Lung (tissue), 12 donors: ENCODE measurements around the gene MSANTD4. TPM values are rescaled to one million over a fixed set of nuclear protein-coding genes. Genes with fewer than 3 reads are reported as not detected.

ENCODE experiments used
- ATAC-seq: fragments of 200-7000 bp; cut with Tn5 transposase; one replicate; pipeline ENCODE4 v1.9.1; 2020; ENCODE audit warnings: moderate number of reproducible peaks; ENCODE audit not compliant: insufficient read depth, low FRiP score
- DNase-seq, 3 donors: peaks; one replicate each; pipeline ENCODE4 v3.0.0-alpha.2; 2013 to 2017
- H3K27ac ChIP-seq, 2 donors: one replicate each; pipeline ENCODE4 v1.5.1; 2013; ENCODE audit warnings: mild to moderate bottlenecking in 2 of 2, moderate library complexity in 2 of 2, control low read depth in 1 of 2, inconsistent platforms in 1 of 2, low read depth in 1 of 2, low read length in 1 of 2
- H3K27me3 ChIP-seq, 3 donors: one replicate each; pipeline ENCODE4 v1.5.1; 2013; ENCODE audit warnings: low read length in 2 of 3; ENCODE audit not compliant: control insufficient read depth in 3 of 3, insufficient read depth in 3 of 3
- H3K36me3 ChIP-seq, 4 donors: one replicate each; pipeline ENCODE4 v1.5.1; 2013; ENCODE audit warnings: low read length in 4 of 4, mild to moderate bottlenecking in 1 of 4, moderate library complexity in 1 of 4; ENCODE audit not compliant: control insufficient read depth in 4 of 4, insufficient read depth in 4 of 4
- H3K4me1 ChIP-seq, 5 donors: one replicate each; pipeline ENCODE4 v1.5.1; 2013; ENCODE audit warnings: low read length in 5 of 5, mild to moderate bottlenecking in 2 of 5, moderate library complexity in 1 of 5; ENCODE audit not compliant: control insufficient read depth in 5 of 5, insufficient read depth in 5 of 5
- H3K4me3 ChIP-seq: one replicate; pipeline ENCODE4 v1.5.1; 2013; ENCODE audit warnings: mild to moderate bottlenecking, control low read depth, moderate library complexity
- H3K9ac ChIP-seq, 2 donors: one replicate each; pipeline ENCODE4 v1.5.1; 2013; ENCODE audit warnings: low read length in 2 of 2, control low read depth in 1 of 2; ENCODE audit not compliant: insufficient read depth in 1 of 2
- H3K9me3 ChIP-seq, 4 donors: one replicate each; pipeline ENCODE4 v1.5.1; 2013; ENCODE audit warnings: low read length in 3 of 4, mild to moderate bottlenecking in 1 of 4, moderate library complexity in 1 of 4; ENCODE audit not compliant: control insufficient read depth in 4 of 4, insufficient read depth in 3 of 4
- WGBS, 2 donors: extraction: QIAGEN DNeasy Blood & Tissue Kit; methylation state at CpG; one replicate each; pipeline ENCODE4 v1.1.7; 2013; 5-methylcytosine and 5-hydroxymethylcytosine counted together
- polyA plus RNA-seq, 2 donors: library from polyadenylated mRNA; stranded (reverse); fragments of 200-250 nt; gene quantifications; one replicate each; pipeline ENCODE4 v1.2.1, GENCODE V29; 2013
- total RNA-seq, 2 donors: library from RNA; depleted of rRNA in 1 of 2; stranded (reverse); fragments of >200 nt in 1 of 2; gene quantifications; one replicate each; pipeline ENCODE4 v1.2.1, GENCODE V29; 2014 to 2021
- TF ChIP-seq, protein P1 (sequence below): IDR thresholded peaks from 2 replicates; pipeline ENCODE4 v1.5.1; 2012; ENCODE audit warnings: mild to moderate bottlenecking; ENCODE audit errors: control extremely low read depth, extremely low read depth
- donor health status: control.
- donor health status: control.
- donor health status: Bipolar disorder and iron deficiency.
- donor health status: healthy.
- donor health status: DM: yes; HTN: yes; CAD: no.

The MSANTD4 gene
- total and polyA plus RNA-seq, 4 donors: 4.9 to 27.6 (median 12.4) TPM

DNA sequence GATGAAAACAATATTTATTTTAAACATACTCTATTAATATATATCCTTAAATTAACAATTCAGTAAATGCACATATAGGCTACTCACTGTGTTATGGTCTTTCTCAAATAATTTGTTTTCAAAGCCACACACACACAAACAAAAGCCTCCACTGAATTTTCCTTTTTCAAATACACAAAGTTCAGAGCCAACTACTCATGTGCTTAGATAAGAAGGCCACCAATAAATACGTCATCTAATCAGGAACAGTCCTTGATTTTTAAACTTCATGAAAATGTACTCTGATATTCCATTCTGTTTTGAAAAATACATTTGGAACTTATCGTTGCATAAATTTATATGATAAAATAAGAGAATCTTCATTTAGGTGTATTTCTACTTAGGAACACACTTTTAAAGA, 29.1 kb upstream of the MSANTD4 start:
- Histone ChIP-seq H3K36me3 (peaks cover 0 to 3% (median 0%) of the 10 kb centered on the region in 4 donors), H3K4me3 (no peak overlapping the region), H3K27me3 (no peaks in the 10 kb centered on the region), H3K27ac (no peak overlapping the region), H3K4me1 (no peaks in the 10 kb centered on the region), H3K9me3 (no peaks in the 10 kb centered on the region), H3K9ac (no peak overlapping the region)
- TF ChIP-seq, protein P1, sequence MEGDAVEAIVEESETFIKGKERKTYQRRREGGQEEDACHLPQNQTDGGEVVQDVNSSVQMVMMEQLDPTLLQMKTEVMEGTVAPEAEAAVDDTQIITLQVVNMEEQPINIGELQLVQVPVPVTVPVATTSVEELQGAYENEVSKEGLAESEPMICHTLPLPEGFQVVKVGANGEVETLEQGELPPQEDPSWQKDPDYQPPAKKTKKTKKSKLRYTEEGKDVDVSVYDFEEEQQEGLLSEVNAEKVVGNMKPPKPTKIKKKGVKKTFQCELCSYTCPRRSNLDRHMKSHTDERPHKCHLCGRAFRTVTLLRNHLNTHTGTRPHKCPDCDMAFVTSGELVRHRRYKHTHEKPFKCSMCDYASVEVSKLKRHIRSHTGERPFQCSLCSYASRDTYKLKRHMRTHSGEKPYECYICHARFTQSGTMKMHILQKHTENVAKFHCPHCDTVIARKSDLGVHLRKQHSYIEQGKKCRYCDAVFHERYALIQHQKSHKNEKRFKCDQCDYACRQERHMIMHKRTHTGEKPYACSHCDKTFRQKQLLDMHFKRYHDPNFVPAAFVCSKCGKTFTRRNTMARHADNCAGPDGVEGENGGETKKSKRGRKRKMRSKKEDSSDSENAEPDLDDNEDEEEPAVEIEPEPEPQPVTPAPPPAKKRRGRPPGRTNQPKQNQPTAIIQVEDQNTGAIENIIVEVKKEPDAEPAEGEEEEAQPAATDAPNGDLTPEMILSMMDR: no peak
- DNase-seq (no peak), ATAC-seq (no peak)
- 84 to 87% methylated on average over 2 of the region's 2 CpGs for WGBS, 2 donors

DNA sequence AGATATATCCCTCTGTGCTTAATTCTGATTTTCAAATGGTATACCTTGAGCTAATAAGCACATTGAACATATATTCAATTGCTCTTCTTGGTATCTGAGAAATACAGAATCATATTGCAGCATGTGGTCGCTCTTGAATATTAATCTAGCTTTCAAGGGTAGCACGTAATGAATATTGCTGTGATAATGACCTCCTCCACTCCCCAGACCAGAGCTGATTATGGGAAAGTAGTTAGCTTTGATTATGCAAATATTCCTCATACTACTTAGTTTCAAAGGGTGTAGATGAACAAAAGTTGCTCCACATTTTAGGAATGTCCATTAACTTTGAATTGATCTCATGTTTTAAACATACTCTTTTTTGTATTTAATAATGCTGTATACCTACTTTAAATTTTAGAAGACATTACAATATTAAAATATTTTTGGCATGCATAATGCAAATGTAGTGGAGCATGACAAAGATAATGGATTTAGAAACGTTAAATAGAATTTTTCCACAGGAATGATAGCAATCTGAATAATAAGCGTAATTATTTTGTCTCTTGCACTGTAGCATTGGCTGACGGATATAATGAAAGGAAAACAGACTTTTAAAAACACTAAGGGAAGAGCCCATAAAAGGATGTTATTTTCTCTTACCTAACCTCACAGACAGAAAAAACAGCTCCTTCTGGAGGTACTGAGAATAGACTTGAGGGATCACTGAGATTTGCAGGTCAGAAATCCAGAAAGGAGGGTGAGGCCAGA, 27.9 kb upstream of the MSANTD4 start:
- 83 to 91% methylated on average over 5 of the region's 5 CpGs for WGBS, 2 donors
- H3K4me1 ChIP-seq: no peaks in the 10 kb centered on the region
- ATAC-seq: no peak

DNA sequence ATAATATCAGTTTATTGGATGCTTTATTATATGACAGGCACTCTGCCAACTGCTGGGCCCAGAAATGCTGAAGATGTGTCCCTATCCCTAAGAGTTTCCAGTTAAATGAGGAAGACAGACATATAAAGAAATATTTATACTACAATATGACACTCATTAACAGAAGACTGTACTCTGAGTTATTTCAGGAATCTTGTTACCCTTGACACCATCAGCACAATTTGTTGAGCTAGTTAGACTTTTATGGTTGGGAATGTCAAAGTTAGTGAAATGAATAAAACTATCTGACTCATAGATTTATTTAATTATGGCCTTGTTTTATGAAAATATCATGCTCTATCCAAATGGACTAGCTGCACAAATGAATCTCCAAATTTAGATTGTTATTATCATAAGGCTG, 25.6 kb upstream of the MSANTD4 start:
- Histone ChIP-seq H3K4me1 (no peaks in the 10 kb centered on the region), H3K9ac (no peak overlapping the region), H3K4me3 (no peak overlapping the region), H3K27me3 (no peaks in the 10 kb centered on the region), H3K9me3 (no peaks in the 10 kb centered on the region), H3K27ac (no peak overlapping the region), H3K36me3 (no peaks in the 10 kb centered on the region)
- TF ChIP-seq, protein P1: no peak
- ATAC-seq (no peak), DNase-seq (no peak)

More for the DNA sequence above, 27.9 kb upstream of the MSANTD4 start:
- no peak for DNase-seq
- H3K4me3 ChIP-seq: no peak overlapping the region
- no peaks in the 10 kb centered on the region for H3K27me3 ChIP-seq
- no peaks in the 10 kb centered on the region for H3K36me3 ChIP-seq
- TF ChIP-seq, protein P1: no peak
- H3K9me3 ChIP-seq: no peaks in the 10 kb centered on the region
- H3K27ac ChIP-seq: no peak overlapping the region
- H3K9ac ChIP-seq: no peak overlapping the region

DNA sequence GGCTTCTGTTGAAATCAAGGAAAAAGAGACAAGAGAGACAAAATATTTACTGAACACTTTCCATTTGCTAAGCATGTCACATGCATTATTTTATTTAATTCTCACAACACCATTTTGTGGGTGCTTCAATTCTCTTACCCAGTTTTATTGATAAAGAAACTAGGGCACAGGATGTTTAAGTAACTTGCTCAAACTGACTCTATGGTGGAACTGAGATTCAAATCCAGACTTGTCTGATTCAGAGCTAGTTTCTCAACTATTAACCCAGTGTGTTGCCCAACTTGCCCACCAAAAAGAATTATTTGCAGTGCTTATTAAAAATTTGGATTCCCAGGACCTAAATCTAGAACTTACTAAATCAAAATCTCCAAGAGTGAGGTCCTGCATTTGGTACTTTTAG, 21.5 kb upstream of the MSANTD4 start:
- H3K9ac ChIP-seq: no peak overlapping the region
- H3K27me3 ChIP-seq: no peaks in the 10 kb centered on the region
- H3K9me3 ChIP-seq: no peaks in the 10 kb centered on the region
- DNase-seq (no peak), ATAC-seq (no peak)
- no peaks in the 10 kb centered on the region for H3K4me1 ChIP-seq
- H3K4me3 ChIP-seq: no peak overlapping the region
- no peak overlapping the region for H3K27ac ChIP-seq
- TF ChIP-seq, protein P1: no peak
- H3K36me3 ChIP-seq: no peaks in the 10 kb centered on the region
